HG03469 (cell line): ENCODE results near the gene HCFC1R1.

Source experiments
- ATAC-seq: cut with Tn5 transposase; IDR thresholded peaks from one replicate; pipeline ENCODE4 v1.9.1; 2021; ENCODE audit warnings: mild to moderate bottlenecking, moderate library complexity, moderate number of reproducible peaks; ENCODE audit not compliant: unreplicated experiment

The HCFC1R1 gene

GRCh38 chr16:3035972-3036725 is 12.4 kb upstream of the HCFC1R1 start:
- no peak for ATAC-seq

- ATAC-seq = no peak
Measured at GRCh38 chr16:3035289-3035971, 11.7 kb upstream of the HCFC1R1 start.

- no peak for ATAC-seq
Measured at GRCh38 chr16:3032624-3033023, 8.9 kb upstream of the HCFC1R1 start.

- ATAC-seq = no peak
Measured at GRCh38 chr16:3030222-3031212, 6.8 kb upstream of the HCFC1R1 start.

GRCh38 chr16:3029491-3030221 is 5.9 kb upstream of the HCFC1R1 start:
- no peak for ATAC-seq

- ATAC-seq = no peak
Measured at GRCh38 chr16:3028716-3029319, 5.1 kb upstream of the HCFC1R1 start.

- no peak for ATAC-seq
Measured at GRCh38 chr16:3027983-3028715, 4.4 kb upstream of the HCFC1R1 start.

GRCh38 chr16:3027489-3027795 is 3.7 kb upstream of the HCFC1R1 start:
- ATAC-seq = no peak

GRCh38 chr16:3026609-3027488 is 3.1 kb upstream of the HCFC1R1 start:
- no peak for ATAC-seq

GRCh38 chr16:3026003-3026378 is 2.2 kb upstream of the HCFC1R1 start:
- no peak for ATAC-seq

- ATAC-seq = no peak
Measured at GRCh38 chr16:3025032-3026002, 1.6 kb upstream of the HCFC1R1 start.

GRCh38 chr16:3023415-3023668 is 400 bp downstream of the HCFC1R1 start:
- no peak for ATAC-seq

GRCh38 chr16:3022684-3023414 is 893 bp downstream of the HCFC1R1 start:
- ATAC-seq = no peak

GRCh38 chr16:3022208-3022683 is 1.5 kb downstream of the HCFC1R1 start:
- ATAC-seq = no peak

GRCh38 chr16:3021449-3022207 is 2.1 kb downstream of the HCFC1R1 start:
- ATAC-seq = no peak
